ENCODE results near the gene XAGE1B. TPM values are rescaled to one million over a fixed set of nuclear protein-coding genes. Genes with fewer than 3 reads are reported as not detected.
"Not testable (repeated sequence)": the region's sequence is repeated elsewhere in the genome, so short reads cannot be mapped to it uniquely, and the experiment has no call there.

Gene XAGE1B, protein sequence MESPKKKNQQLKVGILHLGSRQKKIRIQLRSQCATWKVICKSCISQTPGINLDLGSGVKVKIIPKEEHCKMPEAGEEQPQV
- total RNA-seq (0.44 TPM), polyA plus RNA-seq (ENCODE audit: insufficient read depth in 1 of 8, insufficient read length in 8 of 8, low replicate concordance in 1 of 8) (1 to 10 TPM in 1 of 8 donors, under 1 TPM in 1, not detected in 6; 0.61 to 1.1 TPM)
- long read RNA-seq, donor 1 = 0 reads
- long read RNA-seq, donor 2 = 0 reads
- long read RNA-seq, donor 3 = 0 reads
- long read RNA-seq, donor 4 = 0 reads
- long read RNA-seq, donor 5, partial matches to known transcripts = 0 of 1 reads
- long read RNA-seq, donor 5, other reads (novel, unspliced or antisense) = 0 of 1 reads
- long read RNA-seq, donor 6 = 0 reads
- long read RNA-seq, donor 7 = 0 reads
- long read RNA-seq, donor 8 = 0 reads
- long read RNA-seq, donor 9 = 0 reads
- long read RNA-seq, donor 10 = 0 reads
- long read RNA-seq, donor 11 = 0 reads

DNA sequence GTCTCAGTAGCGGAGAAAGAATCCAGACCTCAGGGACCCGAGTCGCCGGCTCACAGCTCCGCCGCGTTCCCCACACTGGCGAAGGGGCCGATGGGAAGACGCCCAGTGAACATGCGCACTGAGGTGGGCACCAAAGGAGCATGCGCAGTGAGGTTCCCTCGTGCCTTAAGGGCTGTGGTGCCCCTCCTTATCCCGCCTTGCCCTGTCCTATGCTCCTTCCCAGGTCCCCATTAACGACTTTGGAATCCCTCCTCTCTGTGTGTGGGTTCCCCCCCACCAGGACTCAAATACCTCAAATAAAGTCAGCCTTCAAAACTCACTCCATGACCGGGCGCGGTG is at the start of gene XAGE1B:
XAGE1B (minus strand) TSS at position 77 of the 339 bp plus-strand sequence. CDS start 1,536 bp downstream, outside the sequence.
- no CpG with 5 or more reads among the region's 18 CpGs for WGBS (ENCODE audit: insufficient coverage)
- H3K27ac ChIP-seq (ENCODE audit: low read length); H3K27me3 ChIP-seq (ENCODE audit: control insufficient read depth, insufficient read depth, low read length); H3K4me3 ChIP-seq (ENCODE audit: low read length); H3K9me3 ChIP-seq (replicated peaks; ENCODE audit: control insufficient read depth, low read depth, low read length); DNase-seq; H3K4me1 ChIP-seq (ENCODE audit: control insufficient read depth, insufficient read depth, low read length); H3K36me3 ChIP-seq (ENCODE audit: control insufficient read depth, insufficient read depth, low read length): not testable (repeated sequence)

- DNase-seq = no peak
- H3K4me1 ChIP-seq (ENCODE audit: control insufficient read depth, insufficient read depth, low read length) = no peaks in the 10 kb centered on the region
- no peak overlapping the region for H3K27ac ChIP-seq (ENCODE audit: low read length)
- H3K36me3 ChIP-seq (ENCODE audit: control insufficient read depth, insufficient read depth, low read length) = no peaks in the 10 kb centered on the region
- H3K27me3 ChIP-seq (ENCODE audit: control insufficient read depth, insufficient read depth, low read length) = peaks cover 32% of the 10 kb centered on the region
- no peak overlapping the region for H3K4me3 ChIP-seq (ENCODE audit: low read length)
- H3K9me3 ChIP-seq (replicated peaks; ENCODE audit: control insufficient read depth, low read depth, low read length) = no peaks in the 10 kb centered on the region
- WGBS (ENCODE audit: insufficient coverage) = 84% methylated on average over 9 of the region's 10 CpGs
Observed at GRCh38 chrX:52563105-52563504, 46.2 kb upstream of the XAGE1B start.

- Histone ChIP-seq H3K36me3 (ENCODE audit: control insufficient read depth, insufficient read depth, low read length) (no peaks in the 10 kb centered on the region), H3K27ac (ENCODE audit: low read length) (no peak overlapping the region), H3K9me3 (replicated peaks; ENCODE audit: control insufficient read depth, low read depth, low read length) (no peaks in the 10 kb centered on the region), H3K4me1 (ENCODE audit: control insufficient read depth, insufficient read depth, low read length) (no peaks in the 10 kb centered on the region), H3K4me3 (ENCODE audit: low read length) (no peak overlapping the region), H3K27me3 (ENCODE audit: control insufficient read depth, insufficient read depth, low read length) (peaks cover 29% of the 10 kb centered on the region)
- 76% methylated on average over 3 of the region's 3 CpGs for WGBS (ENCODE audit: insufficient coverage)
- DNase-seq = no peak
Observed at GRCh38 chrX:52558140-52558539, 41.3 kb upstream of the XAGE1B start.

GRCh38 chrX:52556741-52557140 is 39.9 kb upstream of the XAGE1B start:
- WGBS (ENCODE audit: insufficient coverage) = 40% methylated on average over 1 of the region's 1 CpG
- no peak for DNase-seq

DNA sequence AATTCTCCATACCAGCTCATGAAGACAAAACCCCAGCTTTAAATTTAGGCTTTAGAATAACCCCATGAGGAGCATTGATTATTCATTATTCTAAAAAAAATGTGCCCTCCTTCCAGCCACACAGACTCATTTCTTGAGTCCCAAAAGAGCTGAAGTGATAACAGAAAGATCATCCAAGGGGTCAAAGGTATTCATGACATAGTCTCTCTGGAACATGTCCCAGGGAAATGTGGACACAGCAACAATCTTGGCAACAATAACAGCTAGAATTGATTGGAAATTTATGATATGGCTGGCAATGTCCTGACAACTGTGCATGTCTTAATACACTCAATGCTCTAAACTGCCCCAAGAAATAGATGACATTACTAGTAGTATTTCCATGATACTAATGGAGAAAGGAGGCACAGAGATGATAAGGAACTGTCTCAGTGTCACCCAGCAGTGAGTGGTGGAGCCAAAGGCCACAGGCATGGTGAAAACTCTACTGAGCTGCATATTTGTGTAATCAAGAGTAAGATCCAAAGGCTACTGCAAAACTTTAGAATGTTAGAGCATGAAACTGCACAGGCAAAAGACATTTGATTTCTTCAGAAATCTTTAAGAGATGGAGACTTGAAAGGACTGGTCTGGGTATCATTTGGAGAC is 37.3 kb upstream of the XAGE1B start:
- DNase-seq = no peak
- Histone ChIP-seq H3K4me3 (ENCODE audit: low read length) (no peak overlapping the region), H3K9me3 (replicated peaks; ENCODE audit: control insufficient read depth, low read depth, low read length) (no peaks in the 10 kb centered on the region), H3K27me3 (ENCODE audit: control insufficient read depth, insufficient read depth, low read length) (peaks cover 25% of the 10 kb centered on the region), H3K36me3 (ENCODE audit: control insufficient read depth, insufficient read depth, low read length) (no peaks in the 10 kb centered on the region), H3K4me1 (ENCODE audit: control insufficient read depth, insufficient read depth, low read length) (no peaks in the 10 kb centered on the region), H3K27ac (ENCODE audit: low read length) (no peak overlapping the region)

More at GRCh38 chrX:52556741-52557140, 39.9 kb upstream of the XAGE1B start:
- H3K27ac ChIP-seq (ENCODE audit: low read length) = no peak overlapping the region
- H3K4me3 ChIP-seq (ENCODE audit: low read length) = no peak overlapping the region
- H3K9me3 ChIP-seq (replicated peaks; ENCODE audit: control insufficient read depth, low read depth, low read length) = no peaks in the 10 kb centered on the region
- peaks cover 22% of the 10 kb centered on the region for H3K27me3 ChIP-seq (ENCODE audit: control insufficient read depth, insufficient read depth, low read length)
- H3K36me3 ChIP-seq (ENCODE audit: control insufficient read depth, insufficient read depth, low read length) = no peaks in the 10 kb centered on the region
- no peaks in the 10 kb centered on the region for H3K4me1 ChIP-seq (ENCODE audit: control insufficient read depth, insufficient read depth, low read length)

DNA sequence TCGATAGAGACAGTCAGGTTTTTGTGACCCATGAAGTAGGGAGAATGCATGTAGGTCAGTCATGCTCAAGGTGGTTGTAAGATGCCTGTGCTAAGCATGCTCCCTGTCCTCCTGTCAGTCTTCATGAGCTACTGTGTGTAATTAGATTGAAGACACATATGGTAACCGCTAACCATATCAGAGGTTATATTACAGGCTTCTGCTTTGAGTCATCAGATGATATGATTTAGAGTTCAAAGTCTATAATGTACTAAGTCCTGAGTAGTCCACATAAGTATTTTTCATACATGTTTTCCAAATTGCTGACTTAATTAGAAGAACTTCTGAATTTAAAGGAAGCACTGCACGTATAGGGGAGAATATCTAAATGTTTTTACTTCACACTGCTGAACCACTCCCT is 31.9 kb upstream of the XAGE1B start:
- peaks cover 16% of the 10 kb centered on the region for H3K27me3 ChIP-seq (ENCODE audit: control insufficient read depth, insufficient read depth, low read length)
- not testable (repeated sequence) for H3K4me1 ChIP-seq (ENCODE audit: control insufficient read depth, insufficient read depth, low read length); H3K36me3 ChIP-seq (ENCODE audit: control insufficient read depth, insufficient read depth, low read length); H3K4me3 ChIP-seq (ENCODE audit: low read length); H3K27ac ChIP-seq (ENCODE audit: low read length); DNase-seq; H3K9me3 ChIP-seq (replicated peaks; ENCODE audit: control insufficient read depth, low read depth, low read length)
- no CpG with 5 or more reads among the region's 3 CpGs for WGBS (ENCODE audit: insufficient coverage)

DNA sequence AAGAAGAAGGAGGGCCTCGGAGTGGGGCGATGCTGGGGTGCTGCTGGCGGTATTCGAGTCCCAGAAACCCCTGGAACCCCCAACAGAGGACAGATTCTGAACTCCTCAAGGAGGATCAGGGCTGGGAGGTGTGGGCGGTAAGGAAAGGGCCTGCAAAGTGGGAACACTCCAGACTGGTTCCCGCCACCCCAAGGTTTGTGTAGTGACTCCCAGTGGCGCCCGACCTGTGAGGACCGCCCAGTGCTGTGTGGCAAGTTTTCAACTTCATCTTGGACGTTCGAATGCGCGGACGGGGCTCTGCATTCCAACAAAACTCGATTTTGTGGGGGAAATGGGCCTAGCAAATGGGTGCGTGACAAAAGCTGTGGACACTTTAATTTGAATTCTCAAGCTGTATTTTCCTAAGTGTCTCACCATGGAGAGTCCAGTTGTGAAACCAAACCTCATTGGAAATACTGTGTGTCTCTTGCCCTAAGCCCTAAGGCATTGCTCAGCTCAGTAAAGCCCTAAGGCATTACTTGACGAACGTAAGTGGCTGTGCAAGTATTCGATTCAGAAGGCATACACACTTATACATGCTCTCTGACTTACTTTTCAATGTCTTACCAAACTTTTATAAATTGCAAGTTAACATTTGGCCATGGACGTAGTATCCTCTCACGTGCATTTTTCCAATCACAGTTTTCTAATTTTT is 27.4 kb upstream of the XAGE1B start:
- no peak for DNase-seq
- Histone ChIP-seq H3K9me3 (replicated peaks; ENCODE audit: control insufficient read depth, low read depth, low read length) (no peaks in the 10 kb centered on the region), H3K36me3 (ENCODE audit: control insufficient read depth, insufficient read depth, low read length) (no peaks in the 10 kb centered on the region), H3K4me1 (ENCODE audit: control insufficient read depth, insufficient read depth, low read length) (no peaks in the 10 kb centered on the region), H3K27me3 (ENCODE audit: control insufficient read depth, insufficient read depth, low read length) (peaks cover 18% of the 10 kb centered on the region), H3K27ac (ENCODE audit: low read length) (no peak overlapping the region), H3K4me3 (ENCODE audit: low read length) (no peak overlapping the region)
- WGBS (ENCODE audit: insufficient coverage) = 75% methylated on average over 15 of the region's 21 CpGs

- DNase-seq = no peak
- peaks cover 18% of the 10 kb centered on the region for H3K27me3 ChIP-seq (ENCODE audit: control insufficient read depth, insufficient read depth, low read length)
- no peak overlapping the region for H3K4me3 ChIP-seq (ENCODE audit: low read length)
- no CpG with 5 or more reads among the region's 6 CpGs for WGBS (ENCODE audit: insufficient coverage)
- no peaks in the 10 kb centered on the region for H3K4me1 ChIP-seq (ENCODE audit: control insufficient read depth, insufficient read depth, low read length)
- H3K36me3 ChIP-seq (ENCODE audit: control insufficient read depth, insufficient read depth, low read length) = no peaks in the 10 kb centered on the region
- no peak overlapping the region for H3K27ac ChIP-seq (ENCODE audit: low read length)
- H3K9me3 ChIP-seq (replicated peaks; ENCODE audit: control insufficient read depth, low read depth, low read length) = no peaks in the 10 kb centered on the region
Observed at GRCh38 chrX:52542311-52542710, 25.4 kb upstream of the XAGE1B start.

- H3K27ac ChIP-seq (ENCODE audit: low read length); H3K36me3 ChIP-seq (ENCODE audit: control insufficient read depth, insufficient read depth, low read length); H3K4me1 ChIP-seq (ENCODE audit: control insufficient read depth, insufficient read depth, low read length); H3K4me3 ChIP-seq (ENCODE audit: low read length); H3K9me3 ChIP-seq (replicated peaks; ENCODE audit: control insufficient read depth, low read depth, low read length); DNase-seq: not testable (repeated sequence)
- H3K27me3 ChIP-seq (ENCODE audit: control insufficient read depth, insufficient read depth, low read length) = peaks cover 18% of the 10 kb centered on the region
- whole genome bisulfite sequencing (ENCODE audit: insufficient coverage) = 52% methylated on average over 3 of the region's 4 CpGs
Observed at GRCh38 chrX:52541051-52541450, 24.2 kb upstream of the XAGE1B start.

Data from muscle of leg (tissue), 16 donors.